A172 (cell line): ENCODE results near the gene VIPR2. TPM values are rescaled to one million over a fixed set of nuclear protein-coding genes. Genes with fewer than 3 reads are reported as not detected.

ENCODE experiments used
- DNase-seq: peaks from one replicate; pipeline ENCODE4 v3.0.0-alpha.2; 2015; ENCODE audit warnings: low spot score
- total RNA-seq: library from RNA; depleted of rRNA; stranded (reverse); fragments of >200 nt; shearing (Covaris generic); gene quantifications from 2 replicates; pipeline ENCODE4 v1.2.3, GENCODE V29; 2014

Gene VIPR2
- total RNA-seq, 1 experiment from 2014 or later: not detected

- DNase-seq: no peak
Observed at GRCh38 chr7:159047536-159047935, 97.1 kb downstream of the VIPR2 start.

DNA sequence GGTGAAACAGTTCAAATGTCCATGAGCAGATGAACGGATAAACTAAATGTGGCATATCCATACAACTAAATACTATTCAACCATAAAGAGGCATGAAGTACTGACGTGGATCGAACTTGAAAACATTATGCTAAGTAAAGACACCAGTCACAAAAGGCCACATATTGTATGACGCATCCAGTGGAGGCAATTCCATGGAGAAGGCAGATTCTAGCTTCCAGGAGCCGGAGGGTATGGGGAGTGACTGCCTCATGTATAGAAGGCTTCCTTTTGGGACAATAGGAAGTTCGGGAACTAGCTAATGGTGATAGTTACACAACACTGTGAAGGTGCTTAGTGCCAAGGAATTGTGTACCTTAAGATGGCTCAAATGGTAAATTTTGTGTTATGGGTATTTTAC, 98.4 kb downstream of the VIPR2 start:
- DNase-seq: no peak

DNA sequence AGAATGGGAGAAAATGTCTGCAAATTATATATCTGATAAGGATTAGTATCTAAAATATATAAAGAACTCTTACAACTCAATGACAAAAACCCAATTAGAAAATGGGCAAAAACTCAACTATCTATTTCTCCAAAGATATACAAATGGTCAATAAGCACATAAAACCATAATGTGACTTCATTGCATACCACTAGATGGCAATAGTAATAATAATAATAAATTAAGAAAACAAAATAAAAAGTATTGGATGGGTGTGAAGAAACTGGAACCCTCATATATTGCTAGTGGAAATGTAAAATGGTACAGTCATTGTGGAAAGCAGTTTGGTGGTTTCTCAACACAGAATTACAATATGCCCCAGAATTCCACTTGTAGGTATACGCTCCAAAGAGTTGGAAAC, 98.8 kb downstream of the VIPR2 start:
- DNase-seq: no peak

- DNase-seq: no peak
Observed at GRCh38 chr7:159042581-159043101, 102.0 kb downstream of the VIPR2 start.

- no peak for DNase-seq
Observed at GRCh38 chr7:159042103-159042502, 102.6 kb downstream of the VIPR2 start.

- DNase-seq: no peak
Observed at GRCh38 chr7:159040912-159041711, 103.6 kb downstream of the VIPR2 start.

DNA sequence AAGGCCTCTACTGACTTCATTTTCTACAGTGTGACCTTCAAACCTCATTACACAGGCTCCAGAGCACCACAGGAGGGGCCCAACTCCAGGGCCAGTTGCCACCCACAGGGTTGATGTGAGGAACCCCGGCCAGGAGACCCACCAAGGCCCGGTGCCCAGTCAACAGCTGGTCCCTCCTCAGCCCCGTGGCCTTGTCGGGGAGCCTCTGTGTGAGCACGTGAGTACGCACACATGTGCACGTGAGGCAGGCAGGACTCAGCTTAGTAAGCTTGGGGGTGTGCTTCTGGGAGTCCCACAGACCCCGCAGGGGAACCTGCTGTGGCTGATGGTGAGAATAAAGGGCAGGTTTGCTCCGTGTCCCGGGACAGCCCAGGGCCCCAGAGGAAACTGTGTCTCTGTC, 104.5 kb downstream of the VIPR2 start:
- no peak for DNase-seq

DNA sequence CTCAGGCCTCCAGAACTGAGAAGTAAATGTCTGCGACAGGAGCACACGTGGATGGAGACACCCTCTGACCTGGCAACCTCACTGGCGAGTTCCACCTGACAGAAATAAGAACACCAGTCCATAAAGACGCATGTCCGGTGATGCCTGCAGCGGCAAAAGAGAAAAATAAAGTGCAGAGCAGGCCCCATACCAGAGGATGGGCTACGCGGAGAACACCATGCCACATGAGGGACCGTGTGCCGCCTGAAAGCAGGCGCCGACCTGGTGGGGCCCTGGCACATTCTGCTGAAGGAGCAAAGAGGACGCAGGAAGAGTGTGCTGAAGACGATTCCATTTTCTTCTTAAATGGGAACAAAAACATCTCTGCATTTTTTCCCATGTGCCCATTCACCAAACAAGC, 105.0 kb downstream of the VIPR2 start:
- no peak for DNase-seq

GRCh38 chr7:159038066-159038465, 106.6 kb downstream of the VIPR2 start:
- DNase-seq: no peak

- no peak for DNase-seq
Observed at GRCh38 chr7:159036916-159037605, 107.6 kb downstream of the VIPR2 start.

DNA sequence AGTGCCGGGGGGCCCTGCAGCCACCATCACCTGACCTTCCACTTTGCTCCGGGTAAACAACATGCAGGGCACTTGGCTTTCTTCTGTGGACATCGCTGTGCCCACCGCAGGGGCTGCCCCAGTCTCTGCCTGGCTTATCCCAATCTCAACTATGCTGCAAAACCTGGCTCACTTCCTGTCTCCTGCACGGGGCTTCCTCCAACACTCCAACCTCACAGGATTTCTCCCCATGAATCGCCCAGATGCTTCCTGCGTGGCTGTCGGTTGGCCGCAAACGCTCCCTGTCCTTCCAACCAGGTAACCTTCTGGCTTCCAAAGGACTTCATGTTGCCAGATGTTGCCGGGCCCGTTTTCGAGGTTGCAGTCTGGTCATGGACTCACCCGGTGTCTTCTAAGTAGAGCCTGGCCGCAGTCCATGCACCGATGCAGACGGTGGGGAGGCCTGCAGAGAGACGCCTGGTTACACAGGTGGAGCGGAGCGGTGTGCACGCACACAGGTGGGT, 109.0 kb downstream of the VIPR2 start:
- no peak for DNase-seq

DNA sequence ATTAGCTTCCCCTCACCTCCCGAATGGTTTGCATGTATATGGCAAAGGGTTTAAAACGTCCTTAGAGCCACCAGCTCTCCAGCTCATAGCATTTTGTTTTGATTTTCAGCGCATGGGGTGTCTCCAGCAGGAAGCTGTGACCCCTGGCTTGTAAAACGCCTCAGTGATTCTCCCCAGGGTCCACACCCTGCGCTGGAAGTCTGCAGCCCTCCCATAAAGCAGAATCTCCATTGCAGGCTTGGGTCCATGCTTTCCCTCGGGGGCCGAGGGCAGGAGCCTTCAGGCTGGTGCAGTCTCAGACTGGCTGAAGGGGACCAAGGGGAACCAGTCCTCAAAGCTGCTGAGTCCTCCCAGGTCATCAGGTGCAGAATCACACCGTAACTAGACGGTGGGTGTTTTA, 109.7 kb downstream of the VIPR2 start:
- DNase-seq: no peak

- no peak for DNase-seq
Observed at GRCh38 chr7:159034394-159034793, 110.3 kb downstream of the VIPR2 start.

- DNase-seq: no peak
Observed at GRCh38 chr7:159033956-159034355, 110.7 kb downstream of the VIPR2 start.

DNA sequence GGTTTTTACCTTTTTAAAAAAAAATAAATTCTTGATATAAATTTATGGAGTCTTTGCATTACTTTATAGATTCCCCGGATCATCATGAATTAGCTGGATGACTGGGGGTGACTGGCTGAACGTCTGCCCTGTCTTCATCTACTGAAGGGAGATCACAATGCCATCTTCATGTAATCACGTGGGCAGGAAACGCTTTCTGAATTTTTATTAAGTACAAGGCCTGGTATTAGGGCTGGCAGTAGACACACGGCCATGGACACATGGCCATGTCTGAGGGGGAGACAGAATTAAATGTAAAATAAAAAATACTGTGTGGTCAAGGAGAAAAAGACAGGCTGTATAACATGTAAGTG, 111.2 kb downstream of the VIPR2 start:
- DNase-seq: no peak

GRCh38 chr7:159032753-159033472, 111.8 kb downstream of the VIPR2 start:
- no peak for DNase-seq

GRCh38 chr7:159032322-159032721, 112.3 kb downstream of the VIPR2 start:
- no peak for DNase-seq

GRCh38 chr7:159031750-159032149, 112.9 kb downstream of the VIPR2 start:
- no peak for DNase-seq

- no peak for DNase-seq
Observed at GRCh38 chr7:159031135-159031701, 113.4 kb downstream of the VIPR2 start.

DNA sequence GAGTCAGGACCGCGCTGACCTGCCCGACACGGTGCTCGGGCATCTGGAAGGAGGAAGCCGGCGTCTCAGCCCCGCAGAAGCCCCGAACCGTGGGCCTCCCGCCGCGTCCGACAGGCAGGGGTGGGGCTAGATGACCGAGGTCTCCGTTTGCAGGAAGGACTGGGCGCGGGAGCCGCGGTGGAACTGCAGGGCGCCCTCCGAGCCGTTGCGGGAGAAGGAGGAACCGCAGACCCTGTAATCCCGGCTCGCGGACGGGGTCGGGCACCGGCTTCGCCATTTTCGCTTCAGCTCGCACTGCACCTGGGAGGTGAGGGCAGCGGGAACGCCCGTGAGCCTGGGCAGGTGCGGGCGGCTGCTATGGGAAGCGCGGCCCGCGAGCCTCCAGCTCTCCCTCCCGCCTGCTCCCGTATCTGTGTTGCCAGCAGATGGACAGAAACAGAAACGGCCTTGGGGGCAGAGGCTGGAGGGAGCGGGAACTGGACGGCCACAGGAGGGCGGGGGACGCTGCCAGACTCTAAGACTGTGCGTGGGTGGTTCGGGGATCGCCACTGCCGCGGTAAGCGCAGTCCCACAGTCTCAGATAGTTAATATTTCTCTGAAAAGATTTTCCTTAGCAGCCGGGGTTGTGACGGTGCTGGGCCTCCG, 114.1 kb downstream of the VIPR2 start:
- no peak for DNase-seq
